Activated CD8-positive, alpha-beta T cell treated with anti-CD3 and anti-CD28 coated beads, Interleukin-2, amount 10 ng/mL, durations not matched to agents 7 days and 5 days (primary cell): ENCODE measurements around the gene SELENOI. TPM values are rescaled to one million over a fixed set of nuclear protein-coding genes. Genes with fewer than 3 reads are reported as not detected.
A peak's percentile ranks its signal among the peaks of the same experiment; 100 is the strongest.

Experiments
- ATAC-seq: fragments of 150-1000 bp; cut with Tn5 transposase; one replicate; pipeline ENCODE4 v1.10.0; 2021; ENCODE audit warnings: moderate library complexity
- CTCF ChIA-PET: fragments of 350-600 bp; sonication (Branson Sonifier 250); formaldehyde crosslinking; loops from one replicate; lab custom pipeline; 2021; ENCODE audit warnings: antibody characterized with exemption; lab: Charles Lee
- POLR2A ChIA-PET: fragments of 350-600 bp; sonication (Branson Sonifier 250); formaldehyde crosslinking; loops from one replicate; lab custom pipeline; 2021; ENCODE audit warnings: antibody characterized with exemption; lab: Charles Lee
- DNase-seq: peaks from one replicate; pipeline ENCODE4 v3.0.0-alpha.2; 2020
- H3K27ac Mint-ChIP-seq: one replicate; pipeline ENCODE4 v1.8.0; 2021; ENCODE audit warnings: mild to moderate bottlenecking, mixed read lengths
- H3K27me3 Mint-ChIP-seq: one replicate; pipeline ENCODE4 v1.8.0; 2021; ENCODE audit warnings: low read depth, mixed read lengths
- H3K36me3 Mint-ChIP-seq: one replicate; pipeline ENCODE4 v1.8.0; 2021; ENCODE audit warnings: low read depth, mixed read lengths
- H3K4me1 Mint-ChIP-seq: one replicate; pipeline ENCODE4 v1.8.0; 2021; ENCODE audit warnings: low read depth, mixed read lengths
- H3K4me3 Mint-ChIP-seq: one replicate; pipeline ENCODE4 v1.8.0; 2021; ENCODE audit warnings: mild to moderate bottlenecking, mixed read lengths
- H3K9me3 Mint-ChIP-seq: one replicate; pipeline ENCODE4 v1.8.0; 2022; ENCODE audit warnings: mixed read lengths; ENCODE audit not compliant: insufficient read depth
- total RNA-seq, 2 experiments: library from RNA; stranded (reverse); gene quantifications; one replicate each; pipeline ENCODE4 v1.2.3, GENCODE V29; 2021

SELENOI gene
- total RNA-seq, 2 experiments from 2014 or later = 36.8 to 37.6 TPM

GRCh38 chr2:26384597-26384996 lies 38.7 kb downstream of the SELENOI start:
- Mint-ChIP-seq H3K27me3 (no peaks in the 10 kb centered on the region), H3K36me3 (peaks cover 43% of the 10 kb centered on the region), H3K4me1 (no peaks in the 10 kb centered on the region), H3K4me3 (no peak overlapping the region), H3K9me3 (no peaks in the 10 kb centered on the region), H3K27ac (no peak overlapping the region)
- CTCF ChIA-PET = no interaction called here
- no peak for ATAC-seq
- DNase-seq = no peak
- POLR2A ChIA-PET = no interaction called here

GRCh38 chr2:26387189-26387588 lies 41.2 kb downstream of the SELENOI start:
- Mint-ChIP-seq H3K9me3 (no peaks in the 10 kb centered on the region), H3K4me1 (no peaks in the 10 kb centered on the region), H3K27ac (no peak overlapping the region), H3K4me3 (no peak overlapping the region), H3K27me3 (no peaks in the 10 kb centered on the region), H3K36me3 (peaks cover 47% of the 10 kb centered on the region)
- DNase-seq = no peak
- CTCF ChIA-PET = interaction anchor here (1.3 kb wide), 1 partner anchor 191 kb away, joined by 4 read pairs; no protein-coding TSS in a partner anchor
- POLR2A ChIA-PET = no interaction called here
- no peak for ATAC-seq

GRCh38 chr2:26394694-26395093 lies 48.8 kb downstream of the SELENOI start:
- no peaks in the 10 kb centered on the region for H3K9me3 Mint-ChIP-seq
- peaks cover 20% of the 10 kb centered on the region for H3K36me3 Mint-ChIP-seq
- ATAC-seq (no peak), DNase-seq (no peak)
- H3K4me1 Mint-ChIP-seq = peaks cover 14% of the 10 kb centered on the region
- no peak overlapping the region for H3K27ac Mint-ChIP-seq
- ChIA-PET CTCF (no interaction called here), POLR2A (interaction anchor here (0.6 kb wide), 1 partner anchor 609 kb away, joined by 3 read pairs; no protein-coding TSS in a partner anchor)
- H3K4me3 Mint-ChIP-seq = no peak overlapping the region
- H3K27me3 Mint-ChIP-seq = no peaks in the 10 kb centered on the region

- ATAC-seq (no peak), DNase-seq (no peak)
- no peak overlapping the region for H3K27ac Mint-ChIP-seq
- H3K27me3 Mint-ChIP-seq = no peaks in the 10 kb centered on the region
- H3K4me1 Mint-ChIP-seq = peaks cover 21% of the 10 kb centered on the region
- ChIA-PET CTCF (interaction anchor here (1.0 kb wide), 1 partner anchor 182 kb away, joined by 3 read pairs; no protein-coding TSS in a partner anchor), POLR2A (no interaction called here)
- no peak overlapping the region for H3K4me3 Mint-ChIP-seq
- H3K9me3 Mint-ChIP-seq = no peaks in the 10 kb centered on the region
- peaks cover 14% of the 10 kb centered on the region for H3K36me3 Mint-ChIP-seq
These were observed 49.5 kb downstream of the SELENOI start for GRCh38 chr2:26395394-26395793.

- no peak overlapping the region for H3K27ac Mint-ChIP-seq
- H3K4me3 Mint-ChIP-seq = no peak overlapping the region
These were observed 50.9 kb downstream of the SELENOI start for GRCh38 chr2:26396734-26397298.

GRCh38 chr2:26399771-26400376 lies 53.9 kb downstream of the SELENOI start:
- Mint-ChIP-seq H3K4me3 (no peak overlapping the region), H3K27ac (no peak overlapping the region), H3K27me3 (no peaks in the 10 kb centered on the region), H3K4me1 (peaks cover 26% of the 10 kb centered on the region), H3K9me3 (no peaks in the 10 kb centered on the region), H3K36me3 (peaks cover 8% of the 10 kb centered on the region)
- ChIA-PET CTCF (interaction anchor here (1.0 to 1.5 kb wide), 3 partner anchors 9 to 103 kb away, joined by 3 read pairs; no protein-coding TSS in a partner anchor), POLR2A (interaction anchor here (1.3 kb wide), 1 partner anchor 10 kb away, joined by 3 read pairs; no protein-coding TSS in a partner anchor)
- ATAC-seq = no peak
- no peak for DNase-seq

More at GRCh38 chr2:26396734-26397298, 50.9 kb downstream of the SELENOI start:
- H3K4me1 Mint-ChIP-seq = peaks cover 26% of the 10 kb centered on the region
- DNase-seq = no peak
- no peaks in the 10 kb centered on the region for H3K27me3 Mint-ChIP-seq
- peaks cover 11% of the 10 kb centered on the region for H3K36me3 Mint-ChIP-seq
- ChIA-PET CTCF (interaction anchor here (1.1 to 1.6 kb wide), 2 partner anchors 15 to 20 kb away, joined by 3 read pairs; no protein-coding TSS in a partner anchor), POLR2A (no interaction called here)
- H3K9me3 Mint-ChIP-seq = no peaks in the 10 kb centered on the region
- ATAC-seq = peak; percentile 61

GRCh38 chr2:26400723-26401122 lies 54.8 kb downstream of the SELENOI start:
- Mint-ChIP-seq H3K36me3 (peaks cover 8% of the 10 kb centered on the region), H3K27ac (no peak overlapping the region), H3K27me3 (no peaks in the 10 kb centered on the region), H3K4me3 (no peak overlapping the region), H3K9me3 (no peaks in the 10 kb centered on the region), H3K4me1 (peaks cover 26% of the 10 kb centered on the region)
- DNase-seq (no peak), ATAC-seq (no peak)
- ChIA-PET POLR2A (interaction anchor here (1.3 kb wide), 1 partner anchor 9 kb away, joined by 3 read pairs; no protein-coding TSS in a partner anchor), CTCF (interaction anchor here (1.3 to 1.5 kb wide), 2 partner anchors 70 to 102 kb away, joined by 3 read pairs; no protein-coding TSS in a partner anchor)

GRCh38 chr2:26401739-26402541 lies 56.0 kb downstream of the SELENOI start, which contains the start of gene DRC1:
Gene DRC1 (plus strand): TSS chr2:26401920. CDS start chr2:26401990, 70 bp downstream.
- DNase-seq = peak; percentile 64
- Mint-ChIP-seq H3K27ac (no peak within 1 kb of the TSS), H3K36me3 (peaks cover under 1% of the 10 kb centered on the region), H3K4me1 (peaks cover 17% of the 10 kb centered on the region), H3K4me3 (no peak within 1 kb of the TSS), H3K27me3 (no peaks in the 10 kb centered on the region), H3K9me3 (no peaks in the 10 kb centered on the region)
- peak; percentile 71 for ATAC-seq
- ChIA-PET POLR2A (no interaction called here), CTCF (no interaction called here)

- Mint-ChIP-seq H3K27me3 (peaks cover 5% of the 10 kb centered on the region), H3K4me3 (no peak overlapping the region), H3K9me3 (no peaks in the 10 kb centered on the region), H3K27ac (no peak overlapping the region), H3K4me1 (peaks cover 9% of the 10 kb centered on the region), H3K36me3 (no peaks in the 10 kb centered on the region)
- ATAC-seq (no peak), DNase-seq (no peak)
- ChIA-PET CTCF (interaction anchor here (0.6 kb wide), 1 partner anchor 352 kb away, joined by 3 read pairs; no protein-coding TSS in a partner anchor), POLR2A (no interaction called here)
These were observed 61.6 kb downstream of the SELENOI start for GRCh38 chr2:26407526-26407925.

- ChIA-PET POLR2A (interaction anchor here (1.3 kb wide), 1 partner anchor 10 kb away, joined by 3 read pairs; no protein-coding TSS in a partner anchor), CTCF (interaction anchor here (0.7 to 1.4 kb wide), 2 partner anchors 29 to 60 kb away, joined by 3 to 7 read pairs; no protein-coding TSS in a partner anchor)
- Mint-ChIP-seq H3K27me3 (peaks cover 5% of the 10 kb centered on the region), H3K36me3 (no peaks in the 10 kb centered on the region), H3K9me3 (no peaks in the 10 kb centered on the region), H3K27ac (no peak overlapping the region), H3K4me1 (peaks cover 9% of the 10 kb centered on the region), H3K4me3 (no peak overlapping the region)
- ATAC-seq = no peak
- no peak for DNase-seq
These were observed 63.8 kb downstream of the SELENOI start for GRCh38 chr2:26409785-26410184.

GRCh38 chr2:26410764-26411243 lies 64.9 kb downstream of the SELENOI start:
- Mint-ChIP-seq H3K9me3 (no peaks in the 10 kb centered on the region), H3K36me3 (no peaks in the 10 kb centered on the region), H3K27me3 (peaks cover 5% of the 10 kb centered on the region), H3K27ac (no peak overlapping the region), H3K4me3 (no peak overlapping the region), H3K4me1 (peaks cover 9% of the 10 kb centered on the region)
- no peak for ATAC-seq
- CTCF ChIA-PET = interaction anchor here (1.3 kb wide), 1 partner anchor 35 kb away, joined by 3 read pairs; no protein-coding TSS in a partner anchor
- DNase-seq = no peak
- POLR2A ChIA-PET = no interaction called here
